GM12878 (cell line): Measurements from ENCODE around the gene SMIM35. TPM values are rescaled to one million over a fixed set of nuclear protein-coding genes. Genes with fewer than 3 reads are reported as not detected.
A peak's percentile ranks its signal among the peaks of the same experiment; 100 is the strongest.

Experiments used
- ATF2 ChIP-seq: IDR thresholded peaks from 2 replicates; pipeline ENCODE4 v1.6.1; 2012; ENCODE audit warnings: low read length, inconsistent platforms
- BCL11A ChIP-seq: IDR thresholded peaks from 2 replicates; pipeline ENCODE4 v1.6.1; 2011; ENCODE audit warnings: low read depth, low read length
- BMI1 ChIP-seq: fragments of 450-650 bp; IDR thresholded peaks from 2 replicates; pipeline ENCODE4 v1.6.1; 2016; ENCODE audit warnings: mild to moderate bottlenecking, moderate library complexity, borderline replicate concordance
- FOXK2 ChIP-seq: fragments of 450-650 bp; IDR thresholded peaks from 2 replicates; pipeline ENCODE4 v1.6.1; 2017; ENCODE audit warnings: mild to moderate bottlenecking, moderate library complexity
- GATAD2B ChIP-seq: fragments of 450-650 bp; conservative IDR thresholded peaks from 2 replicates; pipeline ENCODE4 v1.6.1; 2017; ENCODE audit warnings: low read depth, mild to moderate bottlenecking, moderate library complexity
- HDAC6 ChIP-seq: fragments of 200-600 bp; sonication (generic); IDR thresholded peaks from one replicate; pipeline ENCODE4 v1.8.0; 2017; ENCODE audit warnings: antibody characterized with exemption; ENCODE audit not compliant: unreplicated experiment
- IRF3 ChIP-seq: fragments of 450-650 bp; IDR thresholded peaks from 2 replicates; pipeline ENCODE4 v1.6.1; 2014; ENCODE audit warnings: mild to moderate bottlenecking
- NBN ChIP-seq: fragments of 450-650 bp; IDR thresholded peaks from 2 replicates; pipeline ENCODE4 v1.6.1; 2016
- NRF1 ChIP-seq: conservative IDR thresholded peaks from 2 replicates; pipeline ENCODE4 v1.6.1; 2011; ENCODE audit warnings: mild to moderate bottlenecking, low read depth, low read length, improper control_type of control experiment
- POLR2AphosphoS5 ChIP-seq: IDR thresholded peaks from 2 replicates; pipeline ENCODE4 v1.6.1; 2011; ENCODE audit warnings: mild to moderate bottlenecking, low read length, inconsistent platforms
- RELA ChIP-seq: fragments of 450-650 bp; IDR thresholded peaks from 2 replicates; pipeline ENCODE4 v1.8.0; 2014; ENCODE audit warnings: borderline replicate concordance; ENCODE audit not compliant: partially characterized antibody
- SIX5 ChIP-seq: IDR thresholded peaks from 2 replicates; pipeline ENCODE4 v1.6.1; 2011; ENCODE audit warnings: mild to moderate bottlenecking, low read depth, low read length, moderate library complexity; ENCODE audit not compliant: severe bottlenecking
- YY1 ChIP-seq: IDR thresholded peaks from 2 replicates; pipeline ENCODE4 v1.6.1; 2011; ENCODE audit warnings: low read depth, mild to moderate bottlenecking, low read length
- ZNF217 ChIP-seq: fragments of 450-650 bp; IDR thresholded peaks from 2 replicates; pipeline ENCODE4 v1.6.1; 2017; ENCODE audit warnings: antibody characterized with exemption, mild to moderate bottlenecking
- polyA plus RNA-seq, 11 experiments: library from polyadenylated mRNA; depleted of rRNA in 4 of 11; unstranded in 6 of 11; stranded (reverse) in 5 of 11; fragments of >200 nt; fragmentation: Nextera tagmentation in 4 of 11; fragmentation: Illumina TruSeq in 1 of 11; extraction: Ambion mirVana in 4 of 11; extraction: Trizol in 1 of 11; gene quantifications; 1 replicate in 1 of 11; 2 replicates in 10 of 11; pipeline versions ENCODE4 v1.2.1 to v1.2.3, GENCODE V29; 2011 to 2016; ENCODE audit warnings: inconsistent platforms in 2 of 11, missing spikeins in 2 of 11, low read depth in 1 of 11
- total RNA-seq, 4 experiments: library from RNA; depleted of rRNA in 3 of 4; stranded (reverse); fragments of >200 nt in 3 of 4; fragmentation: Illumina TruSeq in 1 of 4; extraction: Trizol in 1 of 4; gene quantifications; 2 replicates each; pipeline versions ENCODE4 v1.2.1 to v1.2.3, GENCODE V29; 2013 to 2021
- TF ChIP-seq, protein P1 (sequence below): fragments of 450-650 bp; formaldehyde crosslinking; IDR thresholded peaks from 2 replicates; pipeline ENCODE4 v1.5.0; 2022; ENCODE audit warnings: mild to moderate bottlenecking, missing genetic modification characterization
- TF ChIP-seq, protein P2 (sequence below): fragments of 450-650 bp; IDR thresholded peaks from 2 replicates; pipeline ENCODE4 v1.6.1; 2016; ENCODE audit warnings: mild to moderate bottlenecking

Gene SMIM35
- total and polyA plus RNA-seq, 10 of the 15 experiments (the other 5 are each of a cell fraction or from before 2014, with no cell fraction given), result 0.02 to 1.1 (median 0.05) TPM; not detected in 5

GRCh38 chr11:118046051-118046963, 40.5 kb downstream of the SMIM35 start (continued):
- TF ChIP-seq, protein P1, sequence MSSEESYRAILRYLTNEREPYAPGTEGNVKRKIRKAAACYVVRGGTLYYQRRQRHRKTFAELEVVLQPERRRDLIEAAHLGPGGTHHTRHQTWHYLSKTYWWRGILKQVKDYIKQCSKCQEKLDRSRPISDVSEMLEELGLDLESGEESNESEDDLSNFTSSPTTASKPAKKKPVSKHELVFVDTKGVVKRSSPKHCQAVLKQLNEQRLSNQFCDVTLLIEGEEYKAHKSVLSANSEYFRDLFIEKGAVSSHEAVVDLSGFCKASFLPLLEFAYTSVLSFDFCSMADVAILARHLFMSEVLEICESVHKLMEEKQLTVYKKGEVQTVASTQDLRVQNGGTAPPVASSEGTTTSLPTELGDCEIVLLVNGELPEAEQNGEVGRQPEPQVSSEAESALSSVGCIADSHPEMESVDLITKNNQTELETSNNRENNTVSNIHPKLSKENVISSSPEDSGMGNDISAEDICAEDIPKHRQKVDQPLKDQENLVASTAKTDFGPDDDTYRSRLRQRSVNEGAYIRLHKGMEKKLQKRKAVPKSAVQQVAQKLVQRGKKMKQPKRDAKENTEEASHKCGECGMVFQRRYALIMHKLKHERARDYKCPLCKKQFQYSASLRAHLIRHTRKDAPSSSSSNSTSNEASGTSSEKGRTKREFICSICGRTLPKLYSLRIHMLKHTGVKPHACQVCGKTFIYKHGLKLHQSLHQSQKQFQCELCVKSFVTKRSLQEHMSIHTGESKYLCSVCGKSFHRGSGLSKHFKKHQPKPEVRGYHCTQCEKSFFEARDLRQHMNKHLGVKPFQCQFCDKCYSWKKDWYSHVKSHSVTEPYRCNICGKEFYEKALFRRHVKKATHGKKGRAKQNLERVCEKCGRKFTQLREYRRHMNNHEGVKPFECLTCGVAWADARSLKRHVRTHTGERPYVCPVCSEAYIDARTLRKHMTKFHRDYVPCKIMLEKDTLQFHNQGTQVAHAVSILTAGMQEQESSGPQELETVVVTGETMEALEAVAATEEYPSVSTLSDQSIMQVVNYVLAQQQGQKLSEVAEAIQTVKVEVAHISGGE (CRISPR knock-in tag), result no peak
- TF ChIP-seq RELA (peak; percentile 57), BMI1 (no peak), NBN (no peak), YY1 (no peak), IRF3 (no peak), HDAC6 (no peak), SIX5 (no peak), POLR2AphosphoS5 (no peak), FOXK2 (no peak), NRF1 (no peak), ATF2 (peak; percentile 37; the same call in 1 of the 2 replicates), ZNF217 (peak; percentile 84), GATAD2B (peak; percentile 29), BCL11A (peak; percentile 35; the same call in 1 of the 2 replicates)
- TF ChIP-seq, protein P2, sequence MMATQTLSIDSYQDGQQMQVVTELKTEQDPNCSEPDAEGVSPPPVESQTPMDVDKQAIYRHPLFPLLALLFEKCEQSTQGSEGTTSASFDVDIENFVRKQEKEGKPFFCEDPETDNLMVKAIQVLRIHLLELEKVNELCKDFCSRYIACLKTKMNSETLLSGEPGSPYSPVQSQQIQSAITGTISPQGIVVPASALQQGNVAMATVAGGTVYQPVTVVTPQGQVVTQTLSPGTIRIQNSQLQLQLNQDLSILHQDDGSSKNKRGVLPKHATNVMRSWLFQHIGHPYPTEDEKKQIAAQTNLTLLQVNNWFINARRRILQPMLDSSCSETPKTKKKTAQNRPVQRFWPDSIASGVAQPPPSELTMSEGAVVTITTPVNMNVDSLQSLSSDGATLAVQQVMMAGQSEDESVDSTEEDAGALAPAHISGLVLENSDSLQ, result peak; percentile 65
